Measurements from ENCODE around the gene CLUH.
"Not testable (repeated sequence)": the region's sequence is repeated elsewhere in the genome, so short reads cannot be mapped to it uniquely, and the experiment has no call there.

The CLUH gene

GRCh38 chr17:2701996-2702741, 9.4 kb downstream of the CLUH start:
- DNase-seq (ENCODE audit: low spot score), result no peak

- no peak for DNase-seq (ENCODE audit: low spot score)
Measured at GRCh38 chr17:2701161-2701995, 10.2 kb downstream of the CLUH start.

- no peak for DNase-seq (ENCODE audit: low spot score)
Measured at GRCh38 chr17:2700491-2701141, 10.9 kb downstream of the CLUH start.

- no peak for DNase-seq (ENCODE audit: low spot score)
Measured at GRCh38 chr17:2700030-2700490, 11.5 kb downstream of the CLUH start.

- not testable (repeated sequence) for DNase-seq (ENCODE audit: low spot score)
Measured at GRCh38 chr17:2699216-2699805, 12.3 kb downstream of the CLUH start.

GRCh38 chr17:2697611-2698162, 13.9 kb downstream of the CLUH start:
- DNase-seq (ENCODE audit: low spot score), result no peak

- DNase-seq (ENCODE audit: low spot score), result no peak
Measured at GRCh38 chr17:2695961-2696760, 15.4 kb downstream of the CLUH start.

- no peak for DNase-seq (ENCODE audit: low spot score)
Measured at GRCh38 chr17:2695243-2695960, 16.2 kb downstream of the CLUH start.

- DNase-seq (ENCODE audit: low spot score), result no peak
Measured at GRCh38 chr17:2694381-2695242, 17.0 kb downstream of the CLUH start.

GRCh38 chr17:2693561-2694380, 17.8 kb downstream of the CLUH start:
- DNase-seq (ENCODE audit: low spot score), result no peak

GRCh38 chr17:2692781-2693135, 18.8 kb downstream of the CLUH start:
- DNase-seq (ENCODE audit: low spot score), result no peak

GRCh38 chr17:2691965-2692780, 19.4 kb downstream of the CLUH start:
- no peak for DNase-seq (ENCODE audit: low spot score)

- no peak for DNase-seq (ENCODE audit: low spot score)
Measured at GRCh38 chr17:2691069-2691871, 20.3 kb downstream of the CLUH start.

- no peak for DNase-seq (ENCODE audit: low spot score)
Measured at GRCh38 chr17:2690165-2691068, 21.1 kb downstream of the CLUH start.

GRCh38 chr17:2689411-2690164, 22.0 kb downstream of the CLUH start:
- no peak for DNase-seq (ENCODE audit: low spot score)

All from hematopoietic multipotent progenitor cell treated with erythropoietin and hydrocortisone succinate and interleukin-3 and kit ligand, for 17 days (in vitro differentiated cells).